Hepatocyte (in vitro differentiated cells): ENCODE results near the gene SLX1A.

Source experiments
- CTCF ChIP-seq: fragments of 200-600 bp; sonication (generic); IDR thresholded peaks from 2 replicates; pipeline ENCODE4 v1.5.1; 2016; ENCODE audit warnings: antibody characterized with exemption, mild to moderate bottlenecking; ENCODE audit not compliant: poor library complexity
- EZH2 ChIP-seq: fragments of 200-600 bp; sonication (generic); IDR thresholded peaks from 2 replicates; pipeline ENCODE4 v1.6.1; 2016; ENCODE audit warnings: antibody characterized with exemption, mild to moderate bottlenecking, borderline replicate concordance

- TF ChIP-seq CTCF (no peak), EZH2 (no peak)
Observed at GRCh38 chr16:30166202-30166902, 27.3 kb upstream of the SLX1A start.
